K562 (cell line): Measurements from ENCODE around the gene ICAM1. TPM values are rescaled to one million over a fixed set of nuclear protein-coding genes. Genes with fewer than 3 reads are reported as not detected.

Source experiments
- ASH1L ChIP-seq: fragments of 450-650 bp; IDR thresholded peaks from 2 replicates; pipeline ENCODE4 v1.6.1; 2018; ENCODE audit warnings: borderline replicate concordance, mild to moderate bottlenecking, low read depth; ENCODE audit not compliant: partially characterized antibody
- EGR1 ChIP-seq: fragments of 450-650 bp; conservative IDR thresholded peaks from 2 replicates; pipeline ENCODE4 v1.6.1; 2017; ENCODE audit warnings: mild to moderate bottlenecking
- FOXM1 ChIP-seq, 2 experiments: fragments of 450-650 bp in 1 of 2; sonication (generic) in 1 of 2; formaldehyde crosslinking in 1 of 2; IDR thresholded peaks; 2 replicates each; pipeline versions ENCODE4 v1.6.1 to v1.9.0; 2017 to 2022; ENCODE audit warnings: low read depth in 2 of 2, mild to moderate bottlenecking in 2 of 2, missing genetic modification reagents in 1 of 2, moderate library complexity in 1 of 2
- KLF10 ChIP-seq: fragments of 250-450 bp; sonication (Bioruptor Pico); IDR thresholded peaks from 2 replicates; pipeline ENCODE4 v1.6.1; 2021; ENCODE audit warnings: matching md5 sums
- MCM5 ChIP-seq: fragments of 450-650 bp; IDR thresholded peaks from 2 replicates; pipeline ENCODE4 v1.6.1; 2016; ENCODE audit warnings: low read depth
- MTA1 ChIP-seq: fragments of 450-650 bp; IDR thresholded peaks from 2 replicates; pipeline ENCODE4 v1.6.1; 2017; ENCODE audit warnings: borderline replicate concordance
- PURB ChIP-seq: sonication (generic); formaldehyde crosslinking; IDR thresholded peaks from 2 replicates; pipeline ENCODE4 v1.9.0; 2021; ENCODE audit warnings: low read depth, mild to moderate bottlenecking, missing genetic modification reagents
- TCFL5 ChIP-seq: fragments of 250-450 bp; sonication (Bioruptor Pico); conservative IDR thresholded peaks from 2 replicates; pipeline ENCODE4 v1.6.1; 2021; ENCODE audit warnings: mild to moderate bottlenecking, moderate library complexity, matching md5 sums
- ZNF644 ChIP-seq: fragments of 200-800 bp; sonication (Bioruptor generic); IDR thresholded peaks from 2 replicates; pipeline ENCODE4 v1.6.1; 2016; ENCODE audit warnings: low read depth, missing genetic modification characterization, missing compliant biosample characterization
- polyA plus RNA-seq, 8 experiments: library from polyadenylated mRNA; depleted of rRNA in 4 of 8; stranded (reverse) in 5 of 8; unstranded in 3 of 8; fragments of >200 nt; fragmentation: Nextera tagmentation in 2 of 8; fragmentation: Illumina TruSeq in 1 of 8; extraction: Ambion mirVana in 2 of 8; extraction: Trizol in 1 of 8; gene quantifications; 2 replicates each; pipeline versions ENCODE4 v1.2.1 to v1.2.3, GENCODE V29; 2011 to 2014; ENCODE audit warnings: inconsistent platforms in 1 of 8, missing spikeins in 1 of 8
- total RNA-seq, 7 experiments: library from RNA; depleted of rRNA in 6 of 7; stranded (reverse); fragments of >200 nt in 6 of 7; fragmentation: Illumina TruSeq in 2 of 7; extraction: Trizol in 2 of 7; gene quantifications; 2 replicates each; pipeline versions ENCODE4 v1.2.1 to v1.2.3, GENCODE V29; 2011 to 2021; ENCODE audit warnings: low replicate concordance in 1 of 7
- TF ChIP-seq, protein P1 (sequence below): IDR thresholded peaks from 2 replicates; pipeline ENCODE4 v1.6.1; 2011; ENCODE audit warnings: borderline replicate concordance, low read depth, mild to moderate bottlenecking, moderate library complexity, low read length; ENCODE audit not compliant: insufficient read depth, poor library complexity, severe bottlenecking
- TF ChIP-seq, protein P2 (sequence below): sonication (generic); formaldehyde crosslinking; IDR thresholded peaks from 2 replicates; pipeline ENCODE4 v1.8.0; 2022; ENCODE audit warnings: mild to moderate bottlenecking, missing genetic modification reagents
- TF ChIP-seq, protein P3 (sequence below), 2 experiments: fragments of 450-650 bp in 1 of 2; sonication (generic) in 1 of 2; formaldehyde crosslinking in 1 of 2; IDR thresholded peaks; 2 replicates each; pipeline versions ENCODE4 v1.7.1 to v1.9.0; 2016 to 2022; ENCODE audit warnings: inconsistent platforms in 1 of 2, mild to moderate bottlenecking in 1 of 2, missing genetic modification reagents in 1 of 2
- TF ChIP-seq, protein P4 (sequence below): sonication (generic); formaldehyde crosslinking; IDR thresholded peaks from 2 replicates; pipeline ENCODE4 v1.8.0; 2022; ENCODE audit warnings: missing genetic modification reagents, mild to moderate bottlenecking, moderate library complexity, borderline replicate concordance

ICAM1 gene
- total and polyA plus RNA-seq, 9 of the 15 experiments (the other 6 are each of a cell fraction or from before 2014, with no cell fraction given) = 2.3 to 24.4 (median 13.4) TPM

DNA sequence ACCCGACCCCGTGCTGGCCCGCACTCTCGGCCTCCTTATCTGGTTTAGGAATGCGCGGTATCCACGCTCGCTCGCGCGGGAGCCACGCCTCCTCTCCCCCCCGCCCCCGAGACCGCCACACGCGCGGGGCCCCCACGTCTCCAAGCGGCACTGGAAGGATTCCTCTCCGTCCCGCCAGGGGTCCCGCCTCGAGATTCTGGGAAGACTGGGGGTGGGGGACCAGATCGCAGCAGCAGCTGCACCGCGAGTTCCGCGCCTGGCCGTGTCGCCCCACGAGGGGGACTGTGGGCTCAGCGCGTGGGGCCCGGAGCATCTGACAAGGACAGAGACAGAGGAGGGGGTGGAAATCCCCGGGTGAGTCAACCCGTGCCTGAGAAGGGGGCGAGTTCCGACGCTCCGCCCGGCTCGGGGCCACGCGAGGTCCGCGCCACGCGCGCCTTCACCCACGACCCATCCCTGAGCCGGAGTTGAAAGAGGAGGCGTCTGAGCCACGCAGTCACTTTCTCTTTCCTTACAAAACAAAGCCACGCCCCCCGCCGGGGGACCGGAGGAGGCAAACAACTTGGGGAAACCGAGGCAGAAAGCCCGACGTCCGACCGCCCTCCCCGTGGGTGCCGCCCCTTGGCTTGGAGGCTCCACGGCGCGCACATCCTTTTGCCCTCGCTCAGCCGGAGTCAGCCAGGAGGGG, 40.6 kb upstream of the ICAM1 start (continued):
- TF ChIP-seq, protein P1, sequence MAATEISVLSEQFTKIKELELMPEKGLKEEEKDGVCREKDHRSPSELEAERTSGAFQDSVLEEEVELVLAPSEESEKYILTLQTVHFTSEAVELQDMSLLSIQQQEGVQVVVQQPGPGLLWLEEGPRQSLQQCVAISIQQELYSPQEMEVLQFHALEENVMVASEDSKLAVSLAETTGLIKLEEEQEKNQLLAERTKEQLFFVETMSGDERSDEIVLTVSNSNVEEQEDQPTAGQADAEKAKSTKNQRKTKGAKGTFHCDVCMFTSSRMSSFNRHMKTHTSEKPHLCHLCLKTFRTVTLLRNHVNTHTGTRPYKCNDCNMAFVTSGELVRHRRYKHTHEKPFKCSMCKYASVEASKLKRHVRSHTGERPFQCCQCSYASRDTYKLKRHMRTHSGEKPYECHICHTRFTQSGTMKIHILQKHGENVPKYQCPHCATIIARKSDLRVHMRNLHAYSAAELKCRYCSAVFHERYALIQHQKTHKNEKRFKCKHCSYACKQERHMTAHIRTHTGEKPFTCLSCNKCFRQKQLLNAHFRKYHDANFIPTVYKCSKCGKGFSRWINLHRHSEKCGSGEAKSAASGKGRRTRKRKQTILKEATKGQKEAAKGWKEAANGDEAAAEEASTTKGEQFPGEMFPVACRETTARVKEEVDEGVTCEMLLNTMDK = no peak
- TF ChIP-seq ASH1L (no peak), ZNF644 (tag) (no peak), TCFL5 (CRISPR knock-in tag) (no peak), MCM5 (no peak), FOXM1 (IDR thresholded peaks at IDR 0.05; ENCODE audit: low read depth) (no peak), FOXM1 (CRISPR knock-in tag; IDR thresholded peaks at IDR 0.05; ENCODE audit: low read depth) (0 out of 2 replicates have a peak, but pooled peaks have one; percentile 18), KLF10 (CRISPR knock-in tag) (no peak), PURB (CRISPR knock-in tag) (no peak), MTA1 (peak; percentile 41; the same call in 1 of the 2 replicates), EGR1 (peak; percentile 11; the same call in 1 of the 2 replicates)
- TF ChIP-seq, protein P2, sequence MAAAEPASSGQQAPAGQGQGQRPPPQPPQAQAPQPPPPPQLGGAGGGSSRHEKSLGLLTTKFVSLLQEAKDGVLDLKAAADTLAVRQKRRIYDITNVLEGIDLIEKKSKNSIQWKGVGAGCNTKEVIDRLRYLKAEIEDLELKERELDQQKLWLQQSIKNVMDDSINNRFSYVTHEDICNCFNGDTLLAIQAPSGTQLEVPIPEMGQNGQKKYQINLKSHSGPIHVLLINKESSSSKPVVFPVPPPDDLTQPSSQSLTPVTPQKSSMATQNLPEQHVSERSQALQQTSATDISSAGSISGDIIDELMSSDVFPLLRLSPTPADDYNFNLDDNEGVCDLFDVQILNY (CRISPR knock-in tag) = no peak
- TF ChIP-seq, protein P3, sequence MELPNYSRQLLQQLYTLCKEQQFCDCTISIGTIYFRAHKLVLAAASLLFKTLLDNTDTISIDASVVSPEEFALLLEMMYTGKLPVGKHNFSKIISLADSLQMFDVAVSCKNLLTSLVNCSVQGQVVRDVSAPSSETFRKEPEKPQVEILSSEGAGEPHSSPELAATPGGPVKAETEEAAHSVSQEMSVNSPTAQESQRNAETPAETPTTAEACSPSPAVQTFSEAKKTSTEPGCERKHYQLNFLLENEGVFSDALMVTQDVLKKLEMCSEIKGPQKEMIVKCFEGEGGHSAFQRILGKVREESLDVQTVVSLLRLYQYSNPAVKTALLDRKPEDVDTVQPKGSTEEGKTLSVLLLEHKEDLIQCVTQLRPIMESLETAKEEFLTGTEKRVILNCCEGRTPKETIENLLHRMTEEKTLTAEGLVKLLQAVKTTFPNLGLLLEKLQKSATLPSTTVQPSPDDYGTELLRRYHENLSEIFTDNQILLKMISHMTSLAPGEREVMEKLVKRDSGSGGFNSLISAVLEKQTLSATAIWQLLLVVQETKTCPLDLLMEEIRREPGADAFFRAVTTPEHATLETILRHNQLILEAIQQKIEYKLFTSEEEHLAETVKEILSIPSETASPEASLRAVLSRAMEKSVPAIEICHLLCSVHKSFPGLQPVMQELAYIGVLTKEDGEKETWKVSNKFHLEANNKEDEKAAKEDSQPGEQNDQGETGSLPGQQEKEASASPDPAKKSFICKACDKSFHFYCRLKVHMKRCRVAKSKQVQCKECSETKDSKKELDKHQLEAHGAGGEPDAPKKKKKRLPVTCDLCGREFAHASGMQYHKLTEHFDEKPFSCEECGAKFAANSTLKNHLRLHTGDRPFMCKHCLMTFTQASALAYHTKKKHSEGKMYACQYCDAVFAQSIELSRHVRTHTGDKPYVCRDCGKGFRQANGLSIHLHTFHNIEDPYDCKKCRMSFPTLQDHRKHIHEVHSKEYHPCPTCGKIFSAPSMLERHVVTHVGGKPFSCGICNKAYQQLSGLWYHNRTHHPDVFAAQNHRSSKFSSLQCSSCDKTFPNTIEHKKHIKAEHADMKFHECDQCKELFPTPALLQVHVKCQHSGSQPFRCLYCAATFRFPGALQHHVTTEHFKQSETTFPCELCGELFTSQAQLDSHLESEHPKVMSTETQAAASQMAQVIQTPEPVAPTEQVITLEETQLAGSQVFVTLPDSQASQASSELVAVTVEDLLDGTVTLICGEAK (IDR thresholded peaks at IDR 0.05) = no peak
- TF ChIP-seq, protein P3 (CRISPR knock-in tag; IDR thresholded peaks at IDR 0.05) = no peak
- TF ChIP-seq, protein P4, sequence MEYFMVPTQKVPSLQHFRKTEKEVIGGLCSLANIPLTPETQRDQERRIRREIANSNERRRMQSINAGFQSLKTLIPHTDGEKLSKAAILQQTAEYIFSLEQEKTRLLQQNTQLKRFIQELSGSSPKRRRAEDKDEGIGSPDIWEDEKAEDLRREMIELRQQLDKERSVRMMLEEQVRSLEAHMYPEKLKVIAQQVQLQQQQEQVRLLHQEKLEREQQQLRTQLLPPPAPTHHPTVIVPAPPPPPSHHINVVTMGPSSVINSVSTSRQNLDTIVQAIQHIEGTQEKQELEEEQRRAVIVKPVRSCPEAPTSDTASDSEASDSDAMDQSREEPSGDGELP (CRISPR knock-in tag) = peak; percentile 48; the same call in 1 of the 2 replicates
